ENCODE data around the gene PHLPP1. TPM values are rescaled to one million over a fixed set of nuclear protein-coding genes. Genes with fewer than 3 reads are reported as not detected.

PHLPP1 gene
- total and polyA plus RNA-seq, 2 of the 13 experiments (the other 11 are each of a cell fraction or from before 2014, with no cell fraction given), result 9.8 to 18.5 TPM

GRCh38 chr18:62714671-62715435 lies 488 bp upstream of the PHLPP1 start (continued):
- TF ChIP-seq LBX2 (CRISPR knock-in tag; IDR thresholded peaks at IDR 0.05; ENCODE audit: borderline replicate concordance), result no peak
- no peak for TF ChIP-seq ZNF510 (CRISPR knock-in tag; IDR thresholded peaks at IDR 0.05; ENCODE audit: low read depth)
- no peak for TF ChIP-seq SKIL (CRISPR knock-in tag; IDR thresholded peaks at IDR 0.05; ENCODE audit: borderline replicate concordance)
- TF ChIP-seq ZNF850 (CRISPR knock-in tag; conservative IDR thresholded peaks at IDR 0.05), result no peak
- no peak for TF ChIP-seq ZNF430 (CRISPR knock-in tag; IDR thresholded peaks at IDR 0.05)
- TF ChIP-seq SNAI1 (CRISPR knock-in tag; IDR thresholded peaks at IDR 0.05; ENCODE audit: borderline replicate concordance), result no peak
- TF ChIP-seq SRSF1 (optimal IDR thresholded peaks at IDR 0.05; ENCODE audit: low read depth, low read length), result no peak
- TF ChIP-seq, protein P1, sequence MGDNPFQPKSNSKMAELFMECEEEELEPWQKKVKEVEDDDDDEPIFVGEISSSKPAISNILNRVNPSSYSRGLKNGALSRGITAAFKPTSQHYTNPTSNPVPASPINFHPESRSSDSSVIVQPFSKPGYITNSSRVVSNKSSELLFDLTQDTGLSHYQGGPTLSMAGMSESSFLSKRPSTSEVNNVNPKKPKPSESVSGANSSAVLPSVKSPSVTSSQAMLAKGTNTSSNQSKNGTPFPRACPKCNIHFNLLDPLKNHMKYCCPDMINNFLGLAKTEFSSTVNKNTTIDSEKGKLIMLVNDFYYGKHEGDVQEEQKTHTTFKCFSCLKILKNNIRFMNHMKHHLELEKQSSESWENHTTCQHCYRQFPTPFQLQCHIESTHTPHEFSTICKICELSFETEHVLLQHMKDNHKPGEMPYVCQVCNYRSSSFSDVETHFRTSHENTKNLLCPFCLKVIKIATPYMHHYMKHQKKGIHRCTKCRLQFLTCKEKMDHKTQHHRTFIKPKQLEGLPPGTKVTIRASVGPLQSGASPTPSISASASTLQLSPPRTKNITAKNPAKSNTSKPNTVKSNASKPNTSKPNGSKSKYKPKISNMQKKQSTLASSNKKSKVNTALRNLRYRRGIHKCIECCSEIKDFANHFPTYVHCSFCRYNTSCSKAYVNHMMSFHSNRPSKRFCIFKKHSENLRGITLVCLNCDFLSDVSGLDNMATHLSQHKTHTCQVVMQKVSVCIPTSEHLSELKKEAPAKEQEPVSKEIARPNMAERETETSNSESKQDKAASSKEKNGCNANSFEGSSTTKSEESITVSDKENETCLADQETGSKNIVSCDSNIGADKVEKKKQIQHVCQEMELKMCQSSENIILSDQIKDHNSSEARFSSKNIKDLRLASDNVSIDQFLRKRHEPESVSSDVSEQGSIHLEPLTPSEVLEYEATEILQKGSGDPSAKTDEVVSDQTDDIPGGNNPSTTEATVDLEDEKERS (CRISPR knock-in tag; IDR thresholded peaks at IDR 0.05), result 0 out of 2 replicates have a peak, but pooled peaks have one; percentile 44
- peak; percentile 61; the same call in 1 of the 2 replicates for TF ChIP-seq KLF12 (CRISPR knock-in tag; IDR thresholded peaks at IDR 0.05; ENCODE audit: borderline replicate concordance)
- TF ChIP-seq NFKB2 (CRISPR knock-in tag; IDR thresholded peaks at IDR 0.05; ENCODE audit: borderline replicate concordance), result 0 out of 2 replicates have a peak, but pooled peaks have one; percentile 11
- TF ChIP-seq BRCA1 (CRISPR knock-in tag; IDR thresholded peaks at IDR 0.05), result no peak
- TF ChIP-seq ZNF546 (CRISPR knock-in tag; conservative IDR thresholded peaks at IDR 0.05), result no peak
- no peak for TF ChIP-seq PBX2 (CRISPR knock-in tag; IDR thresholded peaks at IDR 0.05)
- peak; percentile 49; the same call in 1 of the 2 replicates for TF ChIP-seq POGZ (CRISPR knock-in tag; IDR thresholded peaks at IDR 0.05)
- peak; percentile 16; the same call in 1 of the 2 replicates for TF ChIP-seq E2F2 (CRISPR knock-in tag; IDR thresholded peaks at IDR 0.05; ENCODE audit: borderline replicate concordance)
- TF ChIP-seq U2AF2 (IDR thresholded peaks at IDR 0.05; ENCODE audit: low read depth, low read length), result no peak
- TF ChIP-seq CC2D1A (CRISPR knock-in tag; IDR thresholded peaks at IDR 0.05), result no peak
- no peak for TF ChIP-seq WIZ (CRISPR knock-in tag; IDR thresholded peaks at IDR 0.05)
- no peak for TF ChIP-seq ZBTB43 (CRISPR knock-in tag; conservative IDR thresholded peaks at IDR 0.05)
- peak; percentile 93 for TF ChIP-seq STAG1 (CRISPR knock-in tag; IDR thresholded peaks at IDR 0.05)
